HepG2 (cell line): ENCODE measurements around the gene RBX1. TPM values are rescaled to one million over a fixed set of nuclear protein-coding genes. Genes with fewer than 3 reads are reported as not detected.

Source experiments
- ATAC-seq: fragments of 200-7000 bp; cut with Tn5 transposase; 3 replicates; pipeline ENCODE4 v1.9.1; 2020; ENCODE audit warnings: mild to moderate bottlenecking, moderate library complexity
- BruUV-seq: library from RNA; stranded (reverse); fragments of 400-500 nt; replicated peaks from 2 replicates; lab custom pipeline; 2021; lab: Mats Ljungman, UMichigan
- CTCF ChIA-PET: fragments of 300-600 bp; formaldehyde crosslinking; extraction: SDS; loops from one replicate; lab custom pipeline; 2021; ENCODE audit warnings: low total read pairs, inconsistent platforms, low intra/inter-chr PET ratio; lab: Yijun Ruan, JAX
- POLR2A ChIA-PET: fragments of 350-600 bp; sonication (Branson Sonifier 250); formaldehyde crosslinking; loops from one replicate; lab custom pipeline; 2020; ENCODE audit warnings: antibody characterized with exemption, inconsistent platforms; lab: Yijun Ruan, JAX
- DNase-seq: peaks from one replicate; pipeline ENCODE4 v3.0.0-alpha.2; 2015; ENCODE audit warnings: low spot score
- FAIRE-seq: peaks from 3 replicates; lab custom pipeline; 2011; peaks lifted over from hg19 to GRCh38; lab: Jason Lieb, UNC
- H2AFZ ChIP-seq: one replicate; pipeline ENCODE4 v1.6.1; 2011; ENCODE audit warnings: low read length, inconsistent platforms
- H3K27ac ChIP-seq: fragments of 300-600 bp; 3 replicates; pipeline ENCODE4 v1.8.0; 2011; ENCODE audit warnings: mixed run types, mild to moderate bottlenecking, mixed read lengths, low read length, inconsistent platforms; ENCODE audit not compliant: insufficient read depth; ENCODE audit errors: extremely low read length
- H3K27me3 ChIP-seq, 2 experiments: fragments of 200-600 bp in 1 of 2; 2 replicates in 1 of 2; 3 replicates in 1 of 2; pipeline versions ENCODE4 v1.6.0 to v1.8.0; 2011; ENCODE audit warnings: low read length in 2 of 2, mild to moderate bottlenecking in 2 of 2, moderate library complexity in 2 of 2, inconsistent platforms in 1 of 2; ENCODE audit not compliant: insufficient read depth in 2 of 2, control insufficient read depth in 1 of 2
- H3K36me3 ChIP-seq, 2 experiments: fragments of 200-600 bp in 1 of 2; replicated peaks in 1 of 2; 2 replicates in 1 of 2; 3 replicates in 1 of 2; pipeline versions ENCODE4 v1.5.1 to v1.8.0; 2011; ENCODE audit warnings: low read length in 2 of 2, inconsistent platforms in 1 of 2; ENCODE audit not compliant: insufficient read depth in 2 of 2, control insufficient read depth in 1 of 2
- H3K4me1 ChIP-seq: 2 replicates; pipeline ENCODE4 v1.5.1; 2012; ENCODE audit warnings: low read length, inconsistent platforms; ENCODE audit not compliant: insufficient read depth
- H3K4me2 ChIP-seq: 2 replicates; pipeline ENCODE4 v1.6.0; 2011; ENCODE audit warnings: low read depth, low read length, inconsistent platforms
- H3K4me3 ChIP-seq, 3 experiments: fragments of 200-600 bp in 1 of 3; sonication (generic), shearing (Covaris generic) in 1 of 3; replicated peaks in 1 of 3; 2 replicates each; pipeline ENCODE4 v1.5.1; 2011 to 2016; ENCODE audit warnings: low read length in 3 of 3, inconsistent platforms in 2 of 3, low read depth in 2 of 3, mild to moderate bottlenecking in 2 of 3, control low read depth in 1 of 3, mixed read lengths in 1 of 3; ENCODE audit not compliant: insufficient read depth in 1 of 3
- H3K79me2 ChIP-seq: one replicate; pipeline ENCODE4 v1.6.1; 2011; ENCODE audit warnings: low read length, inconsistent platforms; ENCODE audit not compliant: insufficient read depth
- H3K9ac ChIP-seq: 2 replicates; pipeline ENCODE4 v1.6.0; 2011; ENCODE audit warnings: mild to moderate bottlenecking, low read depth, low read length, inconsistent platforms; ENCODE audit not compliant: insufficient read depth
- H3K9me3 ChIP-seq: 2 replicates; pipeline ENCODE4 v1.5.1; 2012; ENCODE audit warnings: mild to moderate bottlenecking, low read length
- H4K20me1 ChIP-seq: 2 replicates; pipeline ENCODE4 v1.6.0; 2011; ENCODE audit warnings: inconsistent platforms, mild to moderate bottlenecking, low read length, moderate library complexity; ENCODE audit not compliant: insufficient read depth
- CENPT ChIP-seq: sonication (generic); formaldehyde crosslinking; IDR thresholded peaks from 2 replicates; pipeline ENCODE4 v1.8.0; 2022; ENCODE audit warnings: low read depth, mild to moderate bottlenecking, moderate library complexity, missing genetic modification reagents
- KMT2B ChIP-seq: IDR thresholded peaks from 2 replicates; pipeline ENCODE4 v1.6.1; 2016; ENCODE audit warnings: missing genetic modification reagents, missing compliant biosample characterization
- NFRKB ChIP-seq: fragments of 450-650 bp; IDR thresholded peaks from 2 replicates; pipeline ENCODE4 v1.6.1; 2017
- RBFOX2 ChIP-seq: fragments of 200-400 bp; formaldehyde crosslinking; IDR thresholded peaks from 2 replicates; pipeline ENCODE4 v1.6.1; 2017; ENCODE audit warnings: low read depth, mild to moderate bottlenecking, low read length
- ZNF30 ChIP-seq: sonication (generic); formaldehyde crosslinking; IDR thresholded peaks from 2 replicates; pipeline ENCODE4 v1.5.0; 2020; ENCODE audit warnings: mild to moderate bottlenecking, missing genetic modification reagents
- WGBS: methylation state at CpG from one replicate; pipeline ENCODE4 v1.1.6; 2017; ENCODE audit warnings: low lambda C conversion rate; 5-methylcytosine and 5-hydroxymethylcytosine counted together
- in situ Hi-C: cut with HindIII; loops from 2 replicates; pipeline ENCODE4 v1.10.0; 2017; ENCODE audit warnings: low pct_unique_long_range_greater_than_20kb; ENCODE audit not compliant: extremely low pct_ligation_motif_present
- intact Hi-C: fragments of 100-400 bp; cut with micrococcal nuclease; formaldehyde crosslinking; loops from one replicate; pipeline ENCODE4 v1.10.0; 2022; ENCODE audit not compliant: unreplicated experiment
- polyA plus RNA-seq, 8 experiments: library from polyadenylated mRNA; depleted of rRNA in 3 of 8; stranded (reverse) in 7 of 8; unstranded in 1 of 8; fragments of >200 nt; fragmentation: Illumina TruSeq in 4 of 8; extraction: Trizol in 4 of 8; gene quantifications; 2 replicates each; pipeline versions ENCODE4 v1.2.1 to v1.2.3, GENCODE V29; 2011 to 2016; ENCODE audit warnings: low read depth in 4 of 8, missing spikeins in 1 of 8, mixed read lengths in 1 of 8; ENCODE audit not compliant: insufficient read depth in 1 of 8
- total RNA-seq, 5 experiments: library from RNA; depleted of rRNA; stranded (reverse); fragments of >200 nt; fragmentation: Illumina TruSeq; extraction: Trizol; gene quantifications; 2 replicates each; pipeline ENCODE4 v1.2.3, GENCODE V29; 2016; ENCODE audit warnings: low read depth in 1 of 5
- TF ChIP-seq, protein P1 (sequence below): sonication (generic); formaldehyde crosslinking; IDR thresholded peaks from 2 replicates; pipeline ENCODE4 v1.9.0; 2021; ENCODE audit warnings: missing genetic modification reagents, borderline replicate concordance
- TF ChIP-seq, protein P2 (sequence below): sonication (generic); formaldehyde crosslinking; IDR thresholded peaks from 2 replicates; pipeline ENCODE4 v1.5.1; 2020; ENCODE audit warnings: mild to moderate bottlenecking, missing genetic modification reagents, borderline replicate concordance
- TF ChIP-seq, protein P3 (sequence below): sonication (generic); formaldehyde crosslinking; IDR thresholded peaks from 2 replicates; pipeline ENCODE4 v1.5.1; 2020; ENCODE audit warnings: mild to moderate bottlenecking, missing genetic modification reagents
- TF ChIP-seq, protein P4 (sequence below), 2 experiments: fragments of 450-650 bp in 1 of 2; sonication (generic) in 1 of 2; formaldehyde crosslinking; IDR thresholded peaks; 2 replicates each; pipeline versions ENCODE4 v1.5.0 to v1.8.0; 2020 to 2022; ENCODE audit warnings: mild to moderate bottlenecking in 1 of 2, missing genetic modification reagents in 1 of 2
- TF ChIP-seq, protein P5 (sequence below): IDR thresholded peaks from 2 replicates; pipeline ENCODE4 v1.6.1; 2016; ENCODE audit warnings: low read depth

Gene RBX1
- total and polyA plus RNA-seq, 2 of the 13 experiments (the other 11 are each of a cell fraction or from before 2014, with no cell fraction given) = 84.9 to 90.2 TPM

DNA sequence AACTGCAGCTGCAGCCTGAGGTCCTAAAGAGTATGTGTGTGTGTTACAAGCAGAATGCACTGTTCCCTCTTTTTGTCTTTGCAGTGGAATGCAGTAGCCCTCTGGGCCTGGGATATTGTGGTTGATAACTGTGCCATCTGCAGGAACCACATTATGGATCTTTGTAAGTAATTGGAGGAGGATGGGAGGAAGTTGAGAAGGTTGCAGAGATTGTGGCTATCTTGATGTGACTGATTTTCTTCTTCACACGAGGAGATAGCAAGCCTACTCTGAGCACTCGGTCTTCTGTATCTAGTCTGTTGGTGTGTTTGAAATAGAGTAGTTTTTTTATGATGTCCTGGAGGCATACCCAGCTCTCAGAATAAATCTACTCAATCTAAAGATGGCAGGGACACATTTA, 2.3 kb downstream of the RBX1 start (continued):
- no peak for TF ChIP-seq CENPT (CRISPR knock-in tag)
- TF ChIP-seq, protein P1, sequence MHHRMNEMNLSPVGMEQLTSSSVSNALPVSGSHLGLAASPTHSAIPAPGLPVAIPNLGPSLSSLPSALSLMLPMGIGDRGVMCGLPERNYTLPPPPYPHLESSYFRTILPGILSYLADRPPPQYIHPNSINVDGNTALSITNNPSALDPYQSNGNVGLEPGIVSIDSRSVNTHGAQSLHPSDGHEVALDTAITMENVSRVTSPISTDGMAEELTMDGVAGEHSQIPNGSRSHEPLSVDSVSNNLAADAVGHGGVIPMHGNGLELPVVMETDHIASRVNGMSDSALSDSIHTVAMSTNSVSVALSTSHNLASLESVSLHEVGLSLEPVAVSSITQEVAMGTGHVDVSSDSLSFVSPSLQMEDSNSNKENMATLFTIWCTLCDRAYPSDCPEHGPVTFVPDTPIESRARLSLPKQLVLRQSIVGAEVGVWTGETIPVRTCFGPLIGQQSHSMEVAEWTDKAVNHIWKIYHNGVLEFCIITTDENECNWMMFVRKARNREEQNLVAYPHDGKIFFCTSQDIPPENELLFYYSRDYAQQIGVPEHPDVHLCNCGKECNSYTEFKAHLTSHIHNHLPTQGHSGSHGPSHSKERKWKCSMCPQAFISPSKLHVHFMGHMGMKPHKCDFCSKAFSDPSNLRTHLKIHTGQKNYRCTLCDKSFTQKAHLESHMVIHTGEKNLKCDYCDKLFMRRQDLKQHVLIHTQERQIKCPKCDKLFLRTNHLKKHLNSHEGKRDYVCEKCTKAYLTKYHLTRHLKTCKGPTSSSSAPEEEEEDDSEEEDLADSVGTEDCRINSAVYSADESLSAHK = no peak
- no peak for TF ChIP-seq ZNF30 (CRISPR knock-in tag)
- TF ChIP-seq, protein P2, sequence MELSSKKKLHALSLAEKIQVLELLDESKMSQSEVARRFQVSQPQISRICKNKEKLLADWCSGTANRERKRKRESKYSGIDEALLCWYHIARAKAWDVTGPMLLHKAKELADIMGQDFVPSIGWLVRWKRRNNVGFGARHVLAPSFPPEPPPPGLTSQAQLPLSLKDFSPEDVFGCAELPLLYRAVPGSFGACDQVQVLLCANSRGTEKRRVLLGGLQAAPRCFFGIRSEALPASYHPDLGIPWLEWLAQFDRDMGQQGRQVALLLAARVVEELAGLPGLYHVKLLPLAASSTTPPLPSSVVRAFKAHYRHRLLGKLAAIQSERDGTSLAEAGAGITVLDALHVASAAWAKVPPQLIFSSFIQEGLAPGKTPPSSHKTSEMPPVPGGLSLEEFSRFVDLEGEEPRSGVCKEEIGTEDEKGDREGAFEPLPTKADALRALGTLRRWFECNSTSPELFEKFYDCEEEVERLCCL (CRISPR knock-in tag) = no peak

DNA sequence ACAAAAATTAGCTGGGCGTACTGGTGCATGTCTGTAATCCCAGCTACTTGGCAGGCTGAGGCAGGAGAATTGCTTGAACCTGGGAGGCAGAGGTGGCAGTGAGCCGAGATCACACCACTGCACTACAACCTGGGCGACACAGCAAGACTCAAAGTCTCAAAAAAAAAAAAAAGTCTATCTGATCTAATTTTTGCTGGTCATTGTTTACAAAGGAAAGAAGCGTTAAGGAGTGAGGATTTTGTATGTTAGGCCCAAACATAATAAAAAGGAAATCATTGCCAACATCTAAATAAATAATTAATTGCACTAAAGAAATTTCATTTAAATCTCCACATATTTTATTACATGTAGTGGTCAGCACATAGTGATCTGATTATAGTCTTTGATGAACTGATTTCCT, 2.9 kb downstream of the RBX1 start:
- no peak for FAIRE-seq
- 97% methylated on average over 4 of the region's 4 CpGs for WGBS

More for the DNA sequence above, 2.9 kb downstream of the RBX1 start:
- ChIA-PET POLR2A (no interaction called here), CTCF (no interaction called here)
- peaks cover 19% of the 10 kb centered on the region for H3K4me1 ChIP-seq
- no peaks in the 10 kb centered on the region for H3K9me3 ChIP-seq
- no peaks in the 10 kb centered on the region for H4K20me1 ChIP-seq
- BruUV-seq = no TSS peak
- peaks cover 3 to 23% of the 10 kb centered on the region in 2 experiments; a peak in 3 of 5 replicates for H3K36me3 ChIP-seq
- H3K4me2 ChIP-seq = no peak overlapping the region
- DNase-seq = no peak
- no peaks in the 10 kb centered on the region; a peak in 1 of 5 replicates for H3K27me3 ChIP-seq
- intact Hi-C loops = no loop called here
- H3K4me3 ChIP-seq = no peak overlapping the region
- H3K79me2 ChIP-seq = peaks cover 46% of the 10 kb centered on the region
- H3K9ac ChIP-seq = no peak overlapping the region
- no peak for ATAC-seq
- TF ChIP-seq, protein P3, sequence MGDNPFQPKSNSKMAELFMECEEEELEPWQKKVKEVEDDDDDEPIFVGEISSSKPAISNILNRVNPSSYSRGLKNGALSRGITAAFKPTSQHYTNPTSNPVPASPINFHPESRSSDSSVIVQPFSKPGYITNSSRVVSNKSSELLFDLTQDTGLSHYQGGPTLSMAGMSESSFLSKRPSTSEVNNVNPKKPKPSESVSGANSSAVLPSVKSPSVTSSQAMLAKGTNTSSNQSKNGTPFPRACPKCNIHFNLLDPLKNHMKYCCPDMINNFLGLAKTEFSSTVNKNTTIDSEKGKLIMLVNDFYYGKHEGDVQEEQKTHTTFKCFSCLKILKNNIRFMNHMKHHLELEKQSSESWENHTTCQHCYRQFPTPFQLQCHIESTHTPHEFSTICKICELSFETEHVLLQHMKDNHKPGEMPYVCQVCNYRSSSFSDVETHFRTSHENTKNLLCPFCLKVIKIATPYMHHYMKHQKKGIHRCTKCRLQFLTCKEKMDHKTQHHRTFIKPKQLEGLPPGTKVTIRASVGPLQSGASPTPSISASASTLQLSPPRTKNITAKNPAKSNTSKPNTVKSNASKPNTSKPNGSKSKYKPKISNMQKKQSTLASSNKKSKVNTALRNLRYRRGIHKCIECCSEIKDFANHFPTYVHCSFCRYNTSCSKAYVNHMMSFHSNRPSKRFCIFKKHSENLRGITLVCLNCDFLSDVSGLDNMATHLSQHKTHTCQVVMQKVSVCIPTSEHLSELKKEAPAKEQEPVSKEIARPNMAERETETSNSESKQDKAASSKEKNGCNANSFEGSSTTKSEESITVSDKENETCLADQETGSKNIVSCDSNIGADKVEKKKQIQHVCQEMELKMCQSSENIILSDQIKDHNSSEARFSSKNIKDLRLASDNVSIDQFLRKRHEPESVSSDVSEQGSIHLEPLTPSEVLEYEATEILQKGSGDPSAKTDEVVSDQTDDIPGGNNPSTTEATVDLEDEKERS = no peak
- TF ChIP-seq NFRKB (no peak), RBFOX2 (no peak), KMT2B (CRISPR knock-in tag) (no peak)
- TF ChIP-seq, protein P4, sequence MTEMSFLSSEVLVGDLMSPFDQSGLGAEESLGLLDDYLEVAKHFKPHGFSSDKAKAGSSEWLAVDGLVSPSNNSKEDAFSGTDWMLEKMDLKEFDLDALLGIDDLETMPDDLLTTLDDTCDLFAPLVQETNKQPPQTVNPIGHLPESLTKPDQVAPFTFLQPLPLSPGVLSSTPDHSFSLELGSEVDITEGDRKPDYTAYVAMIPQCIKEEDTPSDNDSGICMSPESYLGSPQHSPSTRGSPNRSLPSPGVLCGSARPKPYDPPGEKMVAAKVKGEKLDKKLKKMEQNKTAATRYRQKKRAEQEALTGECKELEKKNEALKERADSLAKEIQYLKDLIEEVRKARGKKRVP (CRISPR knock-in tag; IDR thresholded peaks at IDR 0.05) = no peak
- TF ChIP-seq, protein P5, sequence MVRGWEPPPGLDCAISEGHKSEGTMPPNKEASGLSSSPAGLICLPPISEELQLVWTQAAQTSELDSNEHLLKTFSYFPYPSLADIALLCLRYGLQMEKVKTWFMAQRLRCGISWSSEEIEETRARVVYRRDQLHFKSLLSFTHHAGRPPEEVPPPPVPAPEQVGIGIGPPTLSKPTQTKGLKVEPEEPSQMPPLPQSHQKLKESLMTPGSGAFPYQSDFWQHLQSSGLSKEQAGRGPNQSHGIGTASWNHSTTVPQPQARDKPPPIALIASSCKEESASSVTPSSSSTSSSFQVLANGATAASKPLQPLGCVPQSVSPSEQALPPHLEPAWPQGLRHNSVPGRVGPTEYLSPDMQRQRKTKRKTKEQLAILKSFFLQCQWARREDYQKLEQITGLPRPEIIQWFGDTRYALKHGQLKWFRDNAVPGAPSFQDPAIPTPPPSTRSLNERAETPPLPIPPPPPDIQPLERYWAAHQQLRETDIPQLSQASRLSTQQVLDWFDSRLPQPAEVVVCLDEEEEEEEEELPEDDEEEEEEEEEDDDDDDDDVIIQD = no peak
- TF ChIP-seq, all 625 proteins: peak for 0
- Histone ChIP-seq H2AFZ (no peak overlapping the region), H3K27ac (no peak overlapping the region)
- in situ Hi-C loops = loop anchor here (5.0 kb wide), 1 partner anchor 138 kb away; the partner anchor contains the start of gene EP300
